NCI-H82 treated with DMSO at 0.1 percent for 48 hours (cell line): ENCODE measurements around the gene RAB23.

Experiments
- DNase-seq: peaks from one replicate; lab custom pipeline; 2025; ENCODE audit not compliant: unreplicated experiment; lab: John Stamatoyannopoulos, UW

Gene RAB23

GRCh38 chr6:57221936-57222742 is at the start of gene RAB23:
TSS of gene RAB23 (minus strand) at chr6:57222307. CDS start at chr6:57210380, 11,927 bp downstream.
- DNase-seq = peak; percentile 55

GRCh38 chr6:57268294-57268640 is 46.2 kb upstream of the RAB23 start:
- no peak for DNase-seq

GRCh38 chr6:57267586-57268293 is 45.6 kb upstream of the RAB23 start:
- peak; percentile 24 for DNase-seq

- DNase-seq = no peak
Observed at GRCh38 chr6:57265755-57266221, 43.7 kb upstream of the RAB23 start.

- no peak for DNase-seq
Observed at GRCh38 chr6:57263739-57264138, 41.6 kb upstream of the RAB23 start.

DNA sequence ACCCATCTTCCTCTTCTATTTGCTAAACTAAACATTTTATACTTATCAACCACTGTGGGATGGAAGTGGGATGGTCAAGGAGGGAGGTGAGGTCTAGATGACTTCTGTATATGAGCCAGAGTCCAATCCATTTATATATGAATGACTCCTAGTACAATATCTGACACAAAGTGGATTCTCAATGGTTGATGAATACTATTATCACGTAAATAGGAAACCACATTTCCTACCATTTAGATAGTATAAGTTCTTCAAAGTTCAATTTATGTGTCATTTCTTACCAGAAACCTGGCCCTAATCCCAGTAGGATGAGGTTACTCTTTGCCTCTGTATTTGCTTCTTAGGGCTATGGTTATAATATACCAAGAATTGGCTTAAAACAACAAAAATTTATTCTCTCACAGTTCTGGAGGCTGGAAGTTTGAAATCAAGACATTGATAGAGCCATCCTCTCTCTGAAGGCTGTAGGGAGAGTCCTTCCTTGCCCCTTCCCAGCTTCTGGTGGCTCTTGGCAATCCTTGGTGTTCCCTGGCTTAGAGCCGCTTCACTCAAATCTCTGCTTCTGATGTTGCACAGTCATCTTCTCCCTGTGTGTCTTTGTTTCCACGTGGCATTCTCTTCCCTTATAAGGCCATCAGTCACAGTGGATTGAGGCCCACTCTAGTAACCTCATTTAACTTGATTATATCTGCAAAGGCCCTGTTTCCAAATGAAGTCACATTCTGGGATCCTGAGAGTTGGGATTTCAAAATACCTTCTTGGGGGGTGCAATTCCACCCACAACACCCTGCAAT is 41.0 kb upstream of the RAB23 start:
- DNase-seq = no peak

DNA sequence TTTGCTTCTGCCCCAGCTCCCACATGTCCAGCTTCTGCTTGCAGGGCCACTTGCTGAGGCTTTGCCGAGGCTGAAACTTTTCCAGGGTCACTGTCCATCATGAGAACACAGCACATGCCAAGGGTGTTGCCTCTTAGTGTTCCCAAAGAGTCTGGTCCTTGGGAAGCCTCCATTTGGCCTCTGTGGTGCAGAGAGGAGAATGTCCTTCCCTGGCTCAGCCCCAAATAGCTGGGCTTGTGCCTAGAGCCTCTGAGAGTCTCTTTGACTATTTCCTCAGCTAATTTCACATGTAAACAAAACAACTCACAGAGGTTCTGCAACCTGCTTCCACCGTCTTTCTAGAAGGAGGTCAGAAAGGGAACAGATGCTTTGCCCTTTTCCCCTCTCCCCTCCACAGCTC is 40.4 kb upstream of the RAB23 start:
- DNase-seq = no peak

DNA sequence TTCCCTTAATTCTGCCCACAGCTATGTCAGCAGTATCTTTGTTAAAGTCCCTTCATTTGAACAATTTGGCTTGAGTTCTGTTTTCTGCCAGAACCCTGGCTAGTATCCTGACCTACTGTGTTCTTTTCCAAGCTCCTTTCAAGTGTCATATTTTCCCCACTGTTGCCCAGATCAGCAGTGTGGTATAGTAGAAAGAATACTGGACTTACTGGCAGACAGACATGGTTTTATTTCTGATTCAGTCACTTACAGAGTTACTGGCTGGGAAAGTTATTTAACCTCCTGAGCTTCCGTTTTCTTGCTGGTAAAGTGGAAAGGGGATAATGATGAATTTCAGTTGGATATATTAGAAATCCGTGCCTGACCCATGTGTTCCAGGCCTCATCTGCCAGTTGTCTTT is 39.8 kb upstream of the RAB23 start:
- DNase-seq = no peak

GRCh38 chr6:57259064-57259463 is 37.0 kb upstream of the RAB23 start:
- no peak for DNase-seq

- no peak for DNase-seq
Observed at GRCh38 chr6:57257911-57258541, 35.9 kb upstream of the RAB23 start.

DNA sequence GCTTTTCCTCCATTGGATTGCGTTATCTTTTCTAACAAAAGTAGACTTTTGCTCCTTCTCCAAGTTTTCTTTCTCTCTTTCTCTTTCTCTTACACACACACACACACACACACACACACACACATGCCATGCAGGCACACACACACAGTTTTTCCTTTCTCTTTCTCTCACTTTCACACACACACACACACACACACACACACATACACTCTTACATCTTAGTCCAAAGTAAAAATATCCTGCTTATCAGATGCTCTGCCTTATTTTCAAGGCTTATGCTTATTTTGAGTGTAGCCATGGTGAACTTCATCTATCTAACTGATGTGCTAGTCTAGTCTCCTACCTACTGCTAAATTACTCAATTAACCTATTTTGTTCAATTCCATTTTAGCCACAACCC is 34.4 kb upstream of the RAB23 start:
- DNase-seq = no peak

GRCh38 chr6:57255451-57256169 is 33.5 kb upstream of the RAB23 start:
- no peak for DNase-seq

GRCh38 chr6:57254055-57254717 is 32.1 kb upstream of the RAB23 start:
- DNase-seq = no peak

- DNase-seq = no peak
Observed at GRCh38 chr6:57252975-57253374, 30.9 kb upstream of the RAB23 start.

DNA sequence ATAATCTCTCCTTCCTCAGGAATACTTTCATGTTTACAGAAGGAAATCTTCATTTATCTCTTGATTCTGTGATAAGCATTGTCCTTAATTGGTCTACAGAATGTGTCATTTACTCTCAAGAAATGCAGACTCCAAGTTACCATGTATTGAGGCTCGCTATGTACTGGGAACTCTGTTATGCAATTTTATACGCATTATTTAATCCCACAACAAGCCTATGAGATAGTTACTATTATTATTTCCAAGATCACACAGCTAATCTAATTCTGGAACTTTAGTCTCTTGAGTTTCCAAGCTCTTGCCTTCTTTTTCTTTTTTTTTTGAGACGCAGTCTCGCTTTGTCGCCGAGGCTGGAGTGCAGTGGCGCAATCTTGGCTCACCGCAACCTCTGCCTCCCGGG is 30.0 kb upstream of the RAB23 start:
- DNase-seq = no peak

DNA sequence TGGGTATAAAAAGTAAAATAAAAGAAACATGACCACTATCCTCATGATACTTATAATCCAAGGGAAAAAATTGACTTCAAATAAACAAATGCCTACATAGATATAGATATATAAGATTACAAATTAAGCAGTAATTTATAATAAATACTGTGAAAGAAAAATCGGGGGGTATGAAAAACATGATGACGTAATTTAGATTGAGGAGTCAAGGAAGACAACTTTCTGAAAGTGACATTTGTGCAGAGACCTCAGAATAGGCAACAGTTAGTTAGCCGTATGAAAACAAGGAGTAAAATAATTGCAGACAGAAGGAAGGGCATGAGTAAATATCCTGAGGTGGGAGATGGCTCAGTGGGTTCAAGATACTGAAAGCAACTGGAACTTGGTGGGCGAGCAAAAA is 28.2 kb upstream of the RAB23 start:
- no peak for DNase-seq

DNA sequence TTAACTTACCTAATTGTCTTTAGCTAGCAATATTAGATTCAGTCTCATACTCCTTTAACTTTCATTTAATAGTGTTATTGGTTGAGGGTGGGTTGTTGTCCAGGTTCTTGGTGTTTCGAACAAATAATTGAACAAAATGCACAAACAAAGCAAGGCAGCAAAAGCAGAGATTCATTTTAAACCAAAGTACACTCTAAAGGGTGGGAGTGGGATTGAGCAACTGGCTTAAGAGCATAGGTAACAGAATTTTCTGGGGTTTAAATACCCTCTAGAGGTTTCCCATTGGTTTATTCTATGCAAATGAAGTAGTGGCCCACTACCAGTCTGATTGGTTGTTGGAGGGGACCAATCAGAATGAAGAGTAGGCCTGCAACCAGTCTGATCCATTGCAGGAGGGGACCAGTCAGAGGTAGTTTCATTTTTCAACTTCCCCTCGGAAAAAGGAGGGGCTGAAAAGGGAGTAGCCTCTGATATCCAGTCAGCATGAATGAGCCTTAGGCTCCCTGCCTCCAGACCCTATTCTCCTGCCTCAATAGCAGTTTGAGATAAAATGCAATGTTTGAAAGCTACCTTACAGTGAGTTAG is 26.3 kb upstream of the RAB23 start:
- no peak for DNase-seq

DNA sequence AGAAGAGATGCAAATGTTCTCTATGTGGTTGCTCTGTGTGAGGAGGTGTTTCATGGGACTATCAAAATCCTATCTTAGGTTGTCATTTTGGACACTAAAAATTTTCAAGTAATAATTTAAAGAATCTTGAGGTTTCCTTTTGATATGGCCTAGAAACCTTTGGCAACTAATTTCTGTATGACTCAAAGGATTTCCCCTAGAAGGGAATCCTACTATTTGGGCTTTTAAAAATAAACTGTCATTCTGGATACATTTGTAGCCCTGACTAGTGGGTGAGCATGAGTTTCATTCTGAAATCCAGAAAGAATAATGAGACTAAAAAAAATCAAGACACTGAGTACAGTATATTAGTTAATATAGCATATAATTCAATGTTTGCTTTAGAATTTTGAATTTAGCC is 25.5 kb upstream of the RAB23 start:
- no peak for DNase-seq

DNA sequence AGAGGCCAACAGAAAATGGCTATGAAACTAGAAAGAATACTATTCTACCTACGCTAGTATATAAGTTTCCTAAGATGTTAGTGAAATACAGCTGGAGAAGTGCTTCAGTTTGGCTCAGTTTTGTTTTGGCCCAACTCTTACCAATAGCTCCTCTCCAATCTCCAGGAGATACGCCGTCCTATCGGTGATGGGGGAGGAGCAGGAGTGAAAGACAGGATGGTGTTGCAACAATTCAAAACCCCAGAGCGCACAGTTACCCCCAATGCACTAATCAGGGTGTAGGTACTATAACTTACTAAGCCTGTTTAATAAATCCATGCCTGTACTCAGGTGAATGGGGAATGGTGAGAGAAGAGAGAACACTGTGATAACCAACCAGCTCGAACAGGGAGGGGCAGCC is 24.2 kb upstream of the RAB23 start:
- no peak for DNase-seq

DNA sequence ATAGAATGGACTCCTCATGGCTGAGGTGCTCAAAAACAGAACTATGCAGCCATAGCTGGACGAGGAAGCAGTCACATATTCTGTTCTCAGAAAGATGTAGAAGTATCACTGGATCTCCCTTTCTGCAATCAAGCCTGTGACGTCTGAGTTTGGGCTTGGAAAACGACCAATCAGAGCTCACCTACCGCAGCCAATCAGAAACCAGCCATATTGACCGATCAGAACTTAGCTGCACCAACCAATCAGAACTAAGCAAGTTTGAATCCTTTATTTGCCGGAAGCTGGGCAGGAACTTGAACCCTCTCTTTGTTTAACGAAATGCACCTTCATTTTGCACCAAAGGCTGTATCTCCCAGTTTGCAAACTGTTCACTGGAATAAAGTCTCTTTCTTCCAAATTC is 21.8 kb upstream of the RAB23 start:
- no peak for DNase-seq
